OCI-LY1 (cell line): ENCODE data around the gene CBFA2T3.

Experiments
- H2AFZ ChIP-seq: fragments of 200-600 bp; sonication (generic), shearing (Covaris generic); 2 replicates; pipeline ENCODE4 v1.6.0; 2014; ENCODE audit warnings: antibody characterized with exemption, mild to moderate bottlenecking, low read length
- H3F3A ChIP-seq: fragments of 200-600 bp; sonication (generic), shearing (Covaris generic); 2 replicates; pipeline ENCODE4 v1.6.0; 2014; ENCODE audit warnings: mild to moderate bottlenecking, antibody characterized with exemption, low read length, moderate library complexity; ENCODE audit not compliant: insufficient read depth
- H3K27ac ChIP-seq: fragments of 200-600 bp; sonication (generic); 2 replicates; pipeline ENCODE4 v1.5.1; 2014; ENCODE audit warnings: low read length, mixed run types, mild to moderate bottlenecking, low read depth; ENCODE audit not compliant: poor library complexity, severe bottlenecking
- H3K27me3 ChIP-seq: fragments of 200-600 bp; sonication (generic); 2 replicates; pipeline ENCODE4 v1.6.0; 2014; ENCODE audit warnings: antibody characterized with exemption, mild to moderate bottlenecking, low read length, moderate library complexity; ENCODE audit not compliant: insufficient read depth
- H3K36me3 ChIP-seq: fragments of 200-600 bp; sonication (generic); 2 replicates; pipeline ENCODE4 v1.6.1; 2014; ENCODE audit warnings: mild to moderate bottlenecking, antibody characterized with exemption, low read length, moderate library complexity, mixed read lengths; ENCODE audit not compliant: insufficient read depth
- H3K4me1 ChIP-seq: fragments of 200-600 bp; sonication (generic); 2 replicates; pipeline ENCODE4 v1.5.1; 2014; ENCODE audit warnings: mild to moderate bottlenecking, low read length, moderate library complexity; ENCODE audit not compliant: insufficient read depth, severe bottlenecking
- H3K4me2 ChIP-seq: fragments of 200-600 bp; sonication (generic), shearing (Covaris generic); 2 replicates; pipeline ENCODE4 v1.6.1; 2014; ENCODE audit warnings: low read length
- H3K4me3 ChIP-seq: fragments of 200-600 bp; sonication (generic); 2 replicates; pipeline ENCODE4 v1.5.1; 2014; ENCODE audit warnings: low read length, low read depth, mild to moderate bottlenecking, mixed read lengths; ENCODE audit not compliant: poor library complexity, severe bottlenecking
- H3K79me2 ChIP-seq: fragments of 200-600 bp; shearing (Covaris generic); 2 replicates; pipeline ENCODE4 v1.6.1; 2016; ENCODE audit warnings: mixed run types, low read length, mixed read lengths; ENCODE audit not compliant: insufficient read depth
- H3K9ac ChIP-seq: fragments of 200-600 bp; sonication (generic), shearing (Covaris generic); 2 replicates; pipeline ENCODE4 v1.6.1; 2014; ENCODE audit warnings: mild to moderate bottlenecking, low read length, mixed read lengths
- H3K9me2 ChIP-seq: fragments of 200-600 bp; sonication (generic), shearing (Covaris generic); 2 replicates; pipeline ENCODE4 v1.6.1; 2014; ENCODE audit warnings: low read depth, mild to moderate bottlenecking, low read length, mixed read lengths
- H3K9me3 ChIP-seq: fragments of 200-600 bp; shearing (Covaris generic); 2 replicates; pipeline ENCODE4 v1.6.1; 2014; ENCODE audit warnings: low read length, mixed read lengths
- H4K20me1 ChIP-seq: fragments of 200-600 bp; sonication (generic), shearing (Covaris generic); 2 replicates; pipeline ENCODE4 v1.6.0; 2016; ENCODE audit warnings: mild to moderate bottlenecking, low read length; ENCODE audit not compliant: insufficient read depth
- CTCF ChIP-seq: fragments of 200-600 bp; sonication (generic), shearing (Covaris generic); IDR thresholded peaks from 2 replicates; pipeline ENCODE4 v1.5.1; 2017; ENCODE audit warnings: mild to moderate bottlenecking, antibody characterized with exemption, low read length, moderate library complexity, mixed read lengths
- EZH2 ChIP-seq: fragments of 200-600 bp; sonication (generic), shearing (Covaris generic); IDR thresholded peaks from 2 replicates; pipeline ENCODE4 v1.8.0; 2017; ENCODE audit warnings: borderline replicate concordance, mixed run types, mild to moderate bottlenecking, antibody characterized with exemption, low read length, moderate library complexity, mixed read lengths

Gene CBFA2T3

DNA sequence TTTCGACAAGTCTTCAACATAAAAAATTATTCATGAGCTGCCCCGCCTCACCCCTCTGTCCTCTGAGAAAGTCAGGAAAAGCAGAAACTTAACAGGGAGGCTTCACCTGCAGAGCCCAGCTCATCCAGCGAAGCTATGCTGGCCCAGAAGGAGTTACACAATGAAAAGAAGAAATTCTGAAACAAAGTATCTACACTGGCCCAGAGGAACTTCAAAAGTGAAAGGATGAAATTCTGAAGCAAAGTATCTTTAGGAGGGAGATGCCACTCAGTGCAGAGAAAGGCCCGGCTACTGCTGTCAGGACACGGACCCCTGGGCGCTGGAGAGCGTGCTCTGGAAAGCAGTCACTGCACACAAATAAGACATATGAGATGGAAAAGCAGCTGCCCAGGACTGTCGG, 121.8 kb downstream of the CBFA2T3 start:
- Histone ChIP-seq H4K20me1 (no peaks in the 10 kb centered on the region), H3K27me3 (no peaks in the 10 kb centered on the region), H3K79me2 (no peaks in the 10 kb centered on the region), H2AFZ (no peak overlapping the region), H3K4me2 (no peak overlapping the region), H3K27ac (no peak overlapping the region), H3K4me3 (no peak overlapping the region), H3K9me3 (no peaks in the 10 kb centered on the region), H3K9ac (no peak overlapping the region), H3K9me2 (no peaks in the 10 kb centered on the region), H3F3A (no peaks in the 10 kb centered on the region), H3K36me3 (peaks cover 16% of the 10 kb centered on the region), H3K4me1 (peaks cover 33% of the 10 kb centered on the region)
- TF ChIP-seq CTCF = no peak
- no peak for TF ChIP-seq EZH2

- TF ChIP-seq CTCF (no peak), EZH2 (no peak)
- no peak overlapping the region for H3K4me2 ChIP-seq
- no peak overlapping the region for H3K9ac ChIP-seq
- H3K9me3 ChIP-seq = no peaks in the 10 kb centered on the region
- no peak overlapping the region for H2AFZ ChIP-seq
- no peaks in the 10 kb centered on the region for H3F3A ChIP-seq
- no peaks in the 10 kb centered on the region for H4K20me1 ChIP-seq
- H3K9me2 ChIP-seq = no peaks in the 10 kb centered on the region
- H3K4me3 ChIP-seq = no peak overlapping the region
- no peak overlapping the region for H3K27ac ChIP-seq
- peaks cover 9% of the 10 kb centered on the region for H3K36me3 ChIP-seq
- H3K27me3 ChIP-seq = no peaks in the 10 kb centered on the region
- no peaks in the 10 kb centered on the region for H3K79me2 ChIP-seq
- peaks cover 27% of the 10 kb centered on the region for H3K4me1 ChIP-seq
Measured at GRCh38 chr16:88854306-88855111, 122.5 kb downstream of the CBFA2T3 start.

DNA sequence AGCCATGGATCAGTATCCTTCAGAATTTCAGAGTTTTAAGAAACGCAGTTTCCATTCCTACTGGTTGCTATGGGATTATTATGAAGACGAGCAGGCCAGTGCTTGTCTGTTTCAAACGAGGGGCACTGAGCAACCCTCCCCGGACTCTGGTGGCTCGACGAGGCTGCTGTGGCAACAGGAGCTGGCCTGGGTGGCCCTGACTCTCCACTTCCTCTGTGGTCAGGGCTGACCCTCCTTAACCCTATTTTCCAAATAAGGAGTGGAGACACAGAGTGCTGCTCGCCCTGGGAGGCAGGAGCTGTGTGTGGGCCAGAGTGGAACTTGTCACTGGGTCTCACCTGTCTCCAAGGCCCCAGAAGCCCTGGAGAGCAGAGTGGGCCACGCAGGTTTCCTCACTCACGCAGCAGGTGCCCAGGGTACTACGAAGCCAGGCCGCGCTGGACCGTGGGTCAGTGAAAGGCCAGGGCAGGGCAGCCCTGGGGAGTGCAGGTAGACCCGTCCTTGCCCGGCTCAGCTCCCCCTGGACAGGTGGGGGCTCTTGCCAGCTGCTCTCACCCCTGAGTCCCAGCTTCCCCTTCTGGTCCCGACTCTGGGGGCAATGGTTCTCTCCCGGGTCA, 123.6 kb downstream of the CBFA2T3 start:
- Histone ChIP-seq H3K4me2 (no peak overlapping the region), H3K27me3 (no peaks in the 10 kb centered on the region), H3K36me3 (no peaks in the 10 kb centered on the region; the same call in 1 of the 2 replicates), H3K27ac (no peak overlapping the region), H3K9me3 (no peaks in the 10 kb centered on the region), H3F3A (no peaks in the 10 kb centered on the region), H3K9ac (no peak overlapping the region), H2AFZ (no peak overlapping the region), H3K4me3 (no peak overlapping the region), H3K79me2 (no peaks in the 10 kb centered on the region), H4K20me1 (no peaks in the 10 kb centered on the region), H3K4me1 (peaks cover 17% of the 10 kb centered on the region), H3K9me2 (no peaks in the 10 kb centered on the region)
- TF ChIP-seq EZH2 (no peak), CTCF (no peak)
